Activated CD4-positive, alpha-beta T cell treated with anti-CD3 and anti-CD28 coated beads for 48 hours (primary cell): ENCODE results near the gene DIABLO.
"Not testable (repeated sequence)": the region's sequence is repeated elsewhere in the genome, so short reads cannot be mapped to it uniquely, and the experiment has no call there.

Experiments
- DNase-seq: peaks from one replicate; pipeline ENCODE4 v3.0.0-alpha.2; 2020

Gene DIABLO

GRCh38 chr12:122187466-122187865 lies 38.4 kb downstream of the DIABLO start:
- no peak for DNase-seq

DNA sequence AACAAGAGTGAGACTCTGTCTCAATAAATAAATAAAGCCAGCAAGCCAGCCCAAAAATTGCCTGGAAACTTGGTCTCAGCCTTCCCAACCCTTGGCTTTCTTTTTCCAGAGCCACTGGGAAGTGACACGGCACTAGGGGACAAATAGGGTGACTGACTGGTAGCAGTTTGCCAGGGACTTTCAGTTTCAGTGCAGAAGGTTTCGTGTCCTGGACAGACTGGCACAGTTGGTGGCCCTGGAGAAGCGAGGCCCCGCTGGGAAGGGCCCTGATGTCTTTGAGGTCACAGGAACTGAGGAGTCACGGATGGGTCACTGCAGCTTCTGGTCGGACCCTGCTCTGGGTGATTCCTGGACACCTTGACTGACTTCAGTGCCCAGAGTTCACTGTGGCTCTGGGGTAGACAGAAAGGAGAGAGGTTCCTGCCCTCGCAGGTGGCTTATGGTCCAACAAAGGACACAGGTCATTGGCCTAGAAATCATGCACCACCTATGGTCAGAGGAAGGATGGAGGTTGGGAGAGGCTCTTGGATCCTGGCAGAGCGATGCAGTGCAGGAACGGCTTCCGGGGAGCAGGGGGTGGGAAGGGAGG lies 40.3 kb downstream of the DIABLO start:
- DNase-seq: no peak

- DNase-seq: no peak
These were observed 40.8 kb downstream of the DIABLO start for GRCh38 chr12:122185079-122185478.

- no peak for DNase-seq
These were observed 41.3 kb downstream of the DIABLO start for GRCh38 chr12:122184517-122184916.

- DNase-seq: no peak
These were observed 42.3 kb downstream of the DIABLO start for GRCh38 chr12:122183588-122183940.

GRCh38 chr12:122182887-122183587 lies 42.8 kb downstream of the DIABLO start, which contains the start of gene LRRC43:
LRRC43 (plus strand) TSS chr12:122183123; CDS start chr12:122183145, 22 bp downstream.
- peak; percentile 32 for DNase-seq

DNA sequence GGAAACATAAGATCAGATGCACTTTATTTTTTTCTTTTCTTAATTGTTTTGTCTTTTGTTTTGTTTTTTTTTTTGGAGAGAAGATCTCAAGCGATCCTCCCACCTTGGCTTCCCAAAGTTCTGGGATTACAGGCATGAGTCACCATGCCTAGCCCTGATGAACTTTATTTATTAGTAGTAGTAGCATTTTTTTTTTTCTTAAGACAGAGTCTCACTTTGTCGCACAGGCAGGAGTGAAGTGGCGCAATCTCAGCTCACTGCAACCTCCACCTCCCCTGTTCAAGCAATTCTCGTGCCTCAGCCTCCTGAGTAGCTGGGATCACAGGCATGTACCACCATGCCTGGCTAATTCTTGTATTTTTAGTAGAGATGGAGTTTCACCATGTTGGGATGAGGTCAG lies 49.4 kb downstream of the DIABLO start:
- DNase-seq: not testable (repeated sequence)

DNA sequence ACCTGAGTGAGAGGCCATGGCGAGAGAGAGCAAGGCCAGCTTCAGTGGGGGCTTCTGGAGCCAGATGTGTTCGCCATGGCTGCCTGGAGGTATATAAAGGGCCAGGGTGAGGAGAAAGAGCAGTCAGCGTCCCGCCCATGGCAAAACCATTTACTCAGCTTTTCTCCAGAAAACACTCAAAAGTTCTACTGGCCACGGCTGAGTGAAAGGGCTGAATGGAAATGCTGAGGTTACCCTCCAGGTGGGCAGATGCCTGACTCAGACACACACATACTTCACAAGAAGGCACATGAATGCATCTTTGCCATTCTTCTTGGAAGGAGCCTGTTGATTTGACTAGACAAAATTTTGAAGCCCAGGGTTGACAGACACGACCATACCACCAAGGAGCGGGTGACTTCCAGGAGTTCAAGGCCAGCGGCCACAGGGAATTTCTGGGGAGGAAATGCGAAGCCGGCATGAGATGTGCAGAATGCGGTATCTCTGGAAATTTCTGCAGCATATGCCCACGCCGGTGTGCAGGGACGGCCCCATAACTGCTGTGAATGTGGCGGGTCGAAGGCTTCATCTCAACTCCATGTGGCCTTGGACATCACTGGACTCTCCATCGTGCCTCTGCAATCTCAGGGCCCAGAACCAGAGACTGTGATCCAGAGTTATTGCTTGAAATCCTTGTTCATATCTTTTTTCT lies 51.6 kb downstream of the DIABLO start, which contains the start of gene IL31:
IL31 (minus strand) TSS at position 67 of the 691 bp plus-strand sequence; CDS start at position 18, 49 bp downstream.
- peak; percentile 67 for DNase-seq

DNA sequence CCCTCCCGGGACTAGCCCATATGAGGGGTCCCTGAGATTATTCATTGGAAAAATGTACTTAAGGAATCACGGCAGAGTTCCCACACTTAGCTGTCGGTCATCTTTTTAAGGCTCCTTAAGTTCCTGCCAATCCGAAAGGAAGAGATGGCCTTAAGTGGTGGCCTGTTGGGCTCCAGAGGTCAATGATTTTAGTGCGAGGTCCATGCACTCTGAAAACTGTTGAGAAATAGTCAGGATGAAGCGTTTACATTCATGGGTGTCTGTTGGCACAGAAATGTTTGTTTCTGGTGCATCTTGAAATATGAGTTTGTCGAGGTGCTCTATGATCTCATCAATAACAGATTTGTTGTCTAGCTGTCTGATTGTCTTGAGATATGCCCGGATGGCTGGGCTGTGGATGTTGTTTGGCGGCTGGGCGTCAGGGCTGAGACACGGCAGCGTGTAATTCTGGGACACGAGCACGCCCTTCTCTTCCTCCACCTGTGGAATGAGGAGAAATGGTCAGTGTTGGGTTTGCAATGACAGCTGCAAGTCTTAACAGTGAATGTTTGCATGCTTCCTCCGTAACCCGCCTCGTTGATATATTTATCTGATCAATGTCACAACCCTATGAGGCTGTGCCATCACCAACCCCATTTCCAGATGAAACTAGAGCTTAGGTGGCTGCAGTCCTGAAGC lies 53.5 kb downstream of the DIABLO start:
- DNase-seq: no peak

DNA sequence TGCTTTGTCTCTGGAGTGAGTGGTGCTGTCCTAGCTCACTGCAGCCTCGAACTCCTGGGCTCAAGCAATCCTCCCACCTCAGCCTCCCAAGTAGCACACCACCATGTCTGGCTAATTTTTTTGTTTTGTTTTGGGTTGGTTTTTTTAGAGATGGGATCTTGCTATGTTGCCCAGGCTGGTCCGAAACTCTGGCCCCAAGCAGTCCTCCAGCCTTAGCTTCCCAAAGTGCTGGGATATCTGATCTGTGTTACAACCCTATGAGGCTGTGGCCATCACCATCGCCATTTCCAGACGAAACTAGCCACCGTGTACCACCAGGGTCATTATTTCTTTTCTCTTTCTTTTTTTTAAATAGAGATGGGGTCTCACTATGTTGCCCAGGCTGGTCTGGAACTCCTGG lies 54.5 kb downstream of the DIABLO start:
- DNase-seq: no peak

- DNase-seq: no peak
These were observed 57.4 kb downstream of the DIABLO start for GRCh38 chr12:122168492-122168891.

DNA sequence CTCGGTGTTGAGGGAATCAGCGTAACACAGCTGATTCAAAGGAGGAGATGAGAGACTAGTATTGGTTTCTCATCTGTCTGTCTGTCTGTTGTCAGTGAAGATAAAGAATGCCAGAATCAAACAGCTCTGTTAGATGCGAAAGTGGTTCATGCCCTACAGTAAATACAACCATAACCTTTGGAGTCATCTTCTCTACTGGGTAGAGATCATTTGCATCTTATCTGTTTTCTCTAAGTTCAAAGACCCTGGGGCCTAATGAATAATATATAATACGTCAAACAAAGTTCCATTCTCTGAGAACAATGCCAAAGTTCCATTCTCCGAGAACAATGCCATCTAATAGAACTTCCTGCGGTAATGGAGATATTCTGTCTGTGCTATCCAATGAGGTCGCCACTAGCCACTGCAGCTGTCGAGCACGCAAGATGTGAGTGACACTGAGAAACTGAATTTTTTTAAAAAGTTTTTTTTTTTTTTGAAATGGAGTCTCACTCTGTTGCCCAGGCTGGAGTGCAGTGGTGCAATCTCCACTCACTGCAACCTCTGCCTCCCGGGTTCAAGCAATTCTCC lies 58.4 kb downstream of the DIABLO start:
- no peak for DNase-seq

DNA sequence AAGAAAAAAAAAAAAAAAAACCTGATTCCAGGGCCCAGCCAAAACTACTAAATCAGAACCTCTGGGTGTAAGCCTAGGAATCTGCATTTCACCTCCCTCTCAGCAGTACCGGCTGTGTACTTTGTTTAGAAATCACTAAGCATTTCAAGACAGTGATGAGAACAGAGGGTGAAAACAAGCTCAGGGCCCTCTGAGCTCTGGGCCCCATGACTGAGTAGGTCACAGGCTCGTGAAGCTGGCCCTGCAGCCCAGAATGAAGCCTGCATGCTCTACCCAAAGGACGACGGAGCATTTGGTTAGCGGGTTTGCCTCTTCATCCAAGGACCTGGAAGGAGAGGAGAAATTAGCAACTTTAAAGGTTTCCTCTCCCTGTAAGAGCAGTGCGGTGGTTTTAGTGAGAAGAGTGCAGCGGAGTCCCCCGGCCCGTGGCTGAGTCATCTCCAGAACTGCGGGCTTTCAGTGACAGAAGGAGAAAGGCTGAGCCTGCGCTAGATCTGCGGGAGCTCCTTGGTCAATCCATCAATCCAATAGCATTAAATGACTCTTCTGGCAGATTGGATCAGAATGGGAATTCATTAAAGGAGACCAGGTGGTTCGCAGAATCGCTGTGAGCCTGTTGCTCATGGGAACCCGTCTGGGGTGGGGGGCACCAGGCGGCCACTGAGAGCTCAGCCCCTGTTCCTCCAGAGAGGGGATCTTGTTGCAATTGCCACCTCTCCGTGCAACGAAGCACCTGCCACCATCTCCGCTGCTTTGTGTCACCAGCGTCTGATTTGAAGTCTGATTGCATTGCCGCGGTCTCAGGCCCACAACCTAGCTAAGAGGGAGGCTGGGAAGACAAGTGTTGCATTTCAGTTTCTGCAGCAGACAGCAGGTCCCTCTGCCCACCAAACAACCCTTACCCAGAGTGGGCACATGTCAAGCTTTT lies 59.2 kb downstream of the DIABLO start:
- peak; percentile 74 for DNase-seq

DNA sequence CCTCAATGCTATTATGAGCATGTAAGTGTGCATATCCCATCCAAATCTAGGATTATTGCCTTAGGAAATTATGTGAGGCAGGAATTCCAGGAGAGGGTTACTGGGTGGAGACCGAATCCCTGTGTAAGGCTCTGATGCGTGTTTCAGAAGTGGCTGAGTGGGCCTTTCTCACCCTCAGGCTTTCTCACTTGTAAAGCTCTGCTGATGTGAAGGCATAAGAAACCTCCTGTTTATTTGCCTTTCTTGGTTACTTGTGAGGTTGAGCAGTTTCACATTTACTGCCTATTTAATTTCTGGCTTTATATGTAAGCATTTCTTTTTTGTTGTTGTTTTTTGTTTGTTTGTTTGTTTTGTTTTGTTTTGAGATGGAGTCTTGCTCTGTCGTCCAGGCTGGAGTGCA lies 62.9 kb downstream of the DIABLO start:
- DNase-seq: no peak

- DNase-seq: no peak
These were observed 64.2 kb downstream of the DIABLO start for GRCh38 chr12:122161682-122162081.

- DNase-seq: no peak
These were observed 65.1 kb downstream of the DIABLO start for GRCh38 chr12:122160761-122161160.

GRCh38 chr12:122159882-122160281 lies 66.0 kb downstream of the DIABLO start:
- DNase-seq: no peak

- DNase-seq: no peak
These were observed 67.1 kb downstream of the DIABLO start for GRCh38 chr12:122158700-122159285.
